Stimulated activated CD4-positive, alpha-beta T cell treated with anti-CD3 and anti-CD28 coated beads, Interleukin-12 subunit alpha, Interleukin-12 subunit beta, amount 100 ng/mL, for 48 hours (primary cell): ENCODE measurements around the gene KRT6C.
"Not testable (repeated sequence)": the region's sequence is repeated elsewhere in the genome, so short reads cannot be mapped to it uniquely, and the experiment has no call there.

Experiments used
- DNase-seq, 3 donors: peaks; one replicate each; pipeline ENCODE4 v3.0.0-alpha.2; 2020; ENCODE audit warnings: low read depth in 2 of 3, low spot score in 1 of 3

Gene KRT6C

GRCh38 chr12:52458861-52459260, 14.7 kb downstream of the KRT6C start:
- DNase-seq, result no peak

GRCh38 chr12:52455821-52456220, 17.8 kb downstream of the KRT6C start:
- DNase-seq, result no peak

- DNase-seq, result no peak
Observed at GRCh38 chr12:52454411-52455201, 19.0 kb downstream of the KRT6C start.

GRCh38 chr12:52452101-52452500, 21.5 kb downstream of the KRT6C start, which contains the start of gene KRT6B:
KRT6B (minus strand) TSS chr12:52452146; CDS start chr12:52452078, 68 bp downstream.
- DNase-seq, result no peak

- DNase-seq, result no peak
Observed at GRCh38 chr12:52448228-52448627, 25.4 kb downstream of the KRT6C start.

- DNase-seq, result not testable (repeated sequence)
Observed at GRCh38 chr12:52447196-52447595, 26.4 kb downstream of the KRT6C start.

- DNase-seq, result no peak
Observed at GRCh38 chr12:52446367-52447045, 27.1 kb downstream of the KRT6C start.

GRCh38 chr12:52445876-52446275, 27.7 kb downstream of the KRT6C start:
- no peak for DNase-seq

- no peak for DNase-seq
Observed at GRCh38 chr12:52444647-52445595, 28.7 kb downstream of the KRT6C start.

- no peak for DNase-seq
Observed at GRCh38 chr12:52443966-52444365, 29.6 kb downstream of the KRT6C start.

- DNase-seq, result no peak
Observed at GRCh38 chr12:52442600-52443061, 31.0 kb downstream of the KRT6C start.

GRCh38 chr12:52441320-52441911, 32.2 kb downstream of the KRT6C start:
- DNase-seq, result no peak

GRCh38 chr12:52440821-52441319, 32.7 kb downstream of the KRT6C start:
- DNase-seq, result no peak

- no peak for DNase-seq
Observed at GRCh38 chr12:52439845-52440244, 33.8 kb downstream of the KRT6C start.

- no peak for DNase-seq
Observed at GRCh38 chr12:52439420-52439819, 34.2 kb downstream of the KRT6C start.

- no peak for DNase-seq
Observed at GRCh38 chr12:52438305-52439301, 35.0 kb downstream of the KRT6C start.

GRCh38 chr12:52437508-52437907, 36.1 kb downstream of the KRT6C start:
- no peak for DNase-seq

- no peak for DNase-seq
Observed at GRCh38 chr12:52436828-52437474, 36.7 kb downstream of the KRT6C start.
